Activated CD8-positive, alpha-beta memory T cell treated with anti-CD3 and anti-CD28 coated beads for 36 hours (primary cell): ENCODE measurements around the gene TRIM50. TPM values are rescaled to one million over a fixed set of nuclear protein-coding genes. Genes with fewer than 3 reads are reported as not detected.
"Not testable (repeated sequence)": the region's sequence is repeated elsewhere in the genome, so short reads cannot be mapped to it uniquely, and the experiment has no call there.

Source experiments
- CTCF ChIA-PET: fragments of 350-600 bp; sonication (Branson Sonifier 250); formaldehyde crosslinking; loops from one replicate; lab custom pipeline; 2021; ENCODE audit warnings: antibody characterized with exemption; lab: Charles Lee
- POLR2A ChIA-PET: fragments of 350-600 bp; sonication (Branson Sonifier 250); formaldehyde crosslinking; loops from one replicate; lab custom pipeline; 2021; ENCODE audit warnings: antibody characterized with exemption; lab: Charles Lee
- total RNA-seq, 2 experiments: library from RNA; stranded (reverse); gene quantifications; one replicate each; pipeline ENCODE4 v1.2.3, GENCODE V29; 2021

The TRIM50 gene
- total RNA-seq, result not detected

DNA sequence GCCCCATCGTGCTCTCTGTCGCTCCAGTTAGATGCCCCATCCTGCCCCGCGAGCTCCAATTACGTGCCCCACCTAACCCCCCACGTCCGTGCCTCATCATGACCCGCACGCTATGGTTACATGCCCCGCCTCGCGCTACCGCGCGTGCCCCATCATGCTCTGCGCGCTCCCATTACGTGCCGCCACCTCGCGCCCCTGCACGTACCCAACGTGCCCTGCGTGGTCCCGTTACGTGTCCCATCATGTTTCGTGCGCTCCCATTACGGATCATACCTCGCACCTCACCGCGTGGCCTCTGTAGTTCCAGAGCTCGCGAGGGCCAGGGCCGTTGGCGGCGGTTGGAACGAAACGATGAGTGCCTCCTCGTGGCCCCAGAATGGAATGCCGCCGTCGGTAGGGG lies at the start of gene TRIM50, which contains the start of gene FKBP6:
Gene TRIM50 (minus strand): TSS at position 161 of the 400 bp plus-strand sequence. CDS start 3,295 bp downstream, outside the sequence.
Gene FKBP6 (plus strand): TSS at position 240 of the 400 bp plus-strand sequence. CDS start 268 bp downstream, outside the sequence.
- CTCF ChIA-PET, result interaction anchor here (0.7 kb wide), 1 partner anchor 125 kb away, joined by 3 read pairs; no protein-coding TSS in a partner anchor
- POLR2A ChIA-PET, result not testable (repeated sequence)

- CTCF ChIA-PET, result no interaction called here
Measured at GRCh38 chr7:73376671-73377412, 49.0 kb upstream of the TRIM50 start.

GRCh38 chr7:73376262-73376661 lies 48.4 kb upstream of the TRIM50 start:
- POLR2A ChIA-PET, CTCF ChIA-PET: not testable (repeated sequence)

More at GRCh38 chr7:73376671-73377412, 49.0 kb upstream of the TRIM50 start:
- POLR2A ChIA-PET, result no interaction called here

GRCh38 chr7:73373741-73374140 lies 45.9 kb upstream of the TRIM50 start:
- ChIA-PET CTCF (interaction anchor here (1.4 kb wide), 1 partner anchor 16 kb away, joined by 4 read pairs; no protein-coding TSS in a partner anchor), POLR2A (no interaction called here)

DNA sequence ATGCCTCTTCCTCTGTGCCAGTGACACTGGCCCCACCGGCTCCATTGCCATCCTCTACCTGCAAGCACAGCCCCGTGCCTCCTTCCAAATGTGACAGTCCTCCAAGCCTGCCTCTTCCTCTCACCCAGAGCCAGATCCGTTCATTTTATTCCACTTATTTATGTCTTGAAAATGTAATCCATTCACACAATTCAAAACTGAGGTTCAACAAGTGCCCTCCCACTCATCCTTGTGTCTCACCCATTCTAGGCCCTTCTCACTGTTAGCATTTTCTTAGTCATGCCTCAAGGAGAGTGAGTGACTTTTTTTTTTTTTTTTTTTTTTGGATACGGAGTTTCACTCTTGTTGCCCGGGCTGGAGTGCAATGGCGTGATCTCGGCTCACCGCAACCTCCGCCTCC lies 41.7 kb upstream of the TRIM50 start:
- CTCF ChIA-PET, result no interaction called here
- POLR2A ChIA-PET, result no interaction called here

DNA sequence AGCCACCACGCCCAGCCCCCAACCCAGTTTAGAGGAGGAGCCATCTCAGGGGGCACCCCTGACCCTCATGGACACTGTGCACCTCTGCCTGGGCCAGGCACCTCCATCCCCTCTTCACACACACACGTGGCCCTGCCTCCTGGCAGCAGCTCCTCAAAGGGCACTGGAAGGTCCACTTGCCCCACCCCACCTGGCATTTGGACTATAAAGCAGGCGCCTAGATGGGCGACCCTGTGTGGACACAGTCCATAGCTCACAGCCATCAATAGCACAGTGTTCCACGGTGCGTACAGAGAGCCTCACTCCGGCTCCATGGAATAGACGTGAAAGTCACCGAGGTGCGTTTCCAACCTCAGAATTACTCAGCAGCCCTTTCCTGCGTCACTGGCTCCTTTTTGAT lies 41.1 kb upstream of the TRIM50 start:
- ChIA-PET CTCF (no interaction called here), POLR2A (no interaction called here)

- CTCF ChIA-PET, result no interaction called here
- POLR2A ChIA-PET, result no interaction called here
Measured at GRCh38 chr7:73366990-73367389, 39.1 kb upstream of the TRIM50 start.

DNA sequence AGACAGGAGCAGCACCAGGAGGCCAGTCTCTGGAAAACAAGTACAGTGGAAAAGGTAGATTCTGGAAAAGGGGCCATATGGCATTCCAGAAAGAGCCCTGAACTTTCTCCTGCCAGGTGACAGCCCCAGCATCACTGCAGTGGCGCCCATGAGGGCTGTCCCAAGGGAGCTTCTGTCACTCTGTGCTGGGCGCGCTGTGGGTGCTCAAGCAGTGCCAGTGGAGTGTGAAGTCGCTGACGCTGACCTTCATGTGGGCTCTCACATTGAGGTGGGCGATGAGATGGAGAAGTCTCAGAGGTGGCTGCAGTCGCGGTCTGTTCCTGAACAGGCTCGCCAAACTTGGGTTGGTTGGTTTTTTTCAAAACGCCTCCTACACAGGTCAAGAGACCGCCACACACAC lies 38.2 kb upstream of the TRIM50 start:
- CTCF ChIA-PET, result no interaction called here
- POLR2A ChIA-PET, result no interaction called here

DNA sequence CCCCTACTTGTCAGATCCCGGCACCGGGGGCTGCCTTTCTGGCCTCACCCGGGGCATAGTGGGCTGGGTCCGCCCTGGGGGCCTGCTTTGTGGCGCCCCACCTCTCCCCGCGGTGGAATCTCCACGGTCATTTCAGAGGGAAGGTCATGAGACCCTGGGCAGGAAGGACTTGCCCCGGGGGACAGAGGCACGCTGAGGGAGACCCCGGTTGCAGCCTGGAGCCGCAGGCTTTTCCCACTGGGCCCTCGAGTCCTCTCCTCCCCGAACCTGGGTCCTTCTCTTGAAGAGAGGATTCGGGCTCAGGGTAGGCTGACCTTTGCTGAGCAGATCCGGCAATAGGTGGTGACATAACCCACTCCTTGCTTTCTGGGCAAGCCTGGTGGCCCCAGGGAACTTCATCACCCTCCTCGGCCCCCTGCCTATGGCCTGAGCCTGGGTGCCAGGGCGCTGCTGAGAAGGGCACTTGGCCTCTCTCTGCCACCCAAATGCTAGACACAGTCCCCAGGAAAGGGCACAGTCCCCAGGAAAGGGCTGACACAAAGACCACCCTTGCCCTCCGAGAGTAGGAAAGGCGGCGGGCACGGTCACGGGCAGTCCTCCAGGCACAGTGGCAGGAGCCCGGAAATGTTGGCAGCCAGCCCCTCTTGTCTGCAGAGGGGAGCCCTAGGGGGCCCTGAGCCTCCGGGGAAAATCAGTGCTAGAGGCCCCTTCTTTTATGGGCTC lies 36.3 kb upstream of the TRIM50 start:
- ChIA-PET POLR2A (no interaction called here), CTCF (no interaction called here)

DNA sequence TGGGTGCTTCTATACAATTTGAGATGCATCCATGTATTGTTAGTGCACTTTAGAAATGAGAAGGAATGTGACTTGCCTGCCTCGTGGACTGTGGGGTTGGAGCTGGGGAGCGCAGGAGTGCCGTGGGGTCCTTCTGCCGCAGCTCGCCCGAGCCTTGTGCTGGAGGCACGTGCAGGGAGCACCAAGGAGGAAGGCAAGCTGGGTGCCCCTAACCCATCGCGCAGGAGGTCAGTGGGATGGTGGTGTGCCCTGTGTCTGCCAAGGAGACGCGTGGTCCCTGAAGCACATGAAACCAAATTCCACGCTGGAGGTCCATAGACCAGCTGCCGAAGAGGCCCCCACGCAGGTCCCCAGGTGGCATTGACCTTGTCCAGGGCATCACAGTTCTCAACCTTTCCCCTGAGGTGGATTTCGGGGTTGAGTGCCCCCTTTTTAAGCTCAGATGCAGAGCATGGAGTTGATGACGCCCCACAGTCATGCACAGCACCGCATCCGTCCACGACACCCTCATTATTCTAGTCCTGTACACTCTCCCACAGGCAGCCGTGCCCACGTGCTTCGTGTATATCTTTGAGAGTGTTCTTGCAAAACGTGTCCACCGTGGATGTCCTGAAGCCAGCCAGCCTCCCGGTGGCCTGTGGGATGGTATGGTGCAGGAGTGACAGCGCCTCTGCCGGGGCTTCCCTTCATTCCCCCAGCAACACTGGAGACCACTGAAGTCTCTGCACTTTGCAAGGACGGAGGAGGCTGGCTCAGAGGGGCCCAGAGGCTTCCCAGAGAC lies 35.5 kb upstream of the TRIM50 start:
- POLR2A ChIA-PET, result interaction anchor here (0.5 kb wide), 1 partner anchor 175 kb away, joined by 8 read pairs; no protein-coding TSS in a partner anchor
- CTCF ChIA-PET, result no interaction called here

GRCh38 chr7:73360590-73360989 lies 32.7 kb upstream of the TRIM50 start:
- POLR2A ChIA-PET, CTCF ChIA-PET: not testable (repeated sequence)

GRCh38 chr7:73359746-73360375 lies 32.0 kb upstream of the TRIM50 start:
- ChIA-PET CTCF (no interaction called here), POLR2A (no interaction called here)

DNA sequence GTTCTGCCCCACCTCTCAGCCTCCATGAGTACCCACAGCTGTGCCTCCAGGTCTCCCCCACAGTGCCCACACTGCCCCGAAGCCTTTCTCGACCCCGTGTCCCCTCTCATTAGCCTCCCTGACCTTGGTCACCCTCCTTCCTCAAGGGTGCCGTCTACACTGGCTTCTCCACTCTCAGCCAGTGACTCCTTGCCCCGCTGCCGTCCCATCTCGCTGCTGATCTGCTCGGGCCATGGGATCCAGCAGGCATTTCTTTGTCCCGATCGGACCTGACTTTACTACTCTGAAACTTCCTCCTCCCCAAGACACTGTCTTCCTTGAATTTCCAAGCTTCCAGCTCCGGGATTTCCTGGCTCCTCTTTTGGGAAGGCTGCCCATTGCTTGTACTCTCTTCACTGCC lies 31.4 kb upstream of the TRIM50 start:
- ChIA-PET CTCF (no interaction called here), POLR2A (no interaction called here)

GRCh38 chr7:73358590-73359275 lies 30.9 kb upstream of the TRIM50 start:
- POLR2A ChIA-PET, result no interaction called here
- CTCF ChIA-PET, result interaction anchor here (1.6 kb wide), 1 partner anchor 14 kb away, joined by 4 read pairs; no protein-coding TSS in a partner anchor

DNA sequence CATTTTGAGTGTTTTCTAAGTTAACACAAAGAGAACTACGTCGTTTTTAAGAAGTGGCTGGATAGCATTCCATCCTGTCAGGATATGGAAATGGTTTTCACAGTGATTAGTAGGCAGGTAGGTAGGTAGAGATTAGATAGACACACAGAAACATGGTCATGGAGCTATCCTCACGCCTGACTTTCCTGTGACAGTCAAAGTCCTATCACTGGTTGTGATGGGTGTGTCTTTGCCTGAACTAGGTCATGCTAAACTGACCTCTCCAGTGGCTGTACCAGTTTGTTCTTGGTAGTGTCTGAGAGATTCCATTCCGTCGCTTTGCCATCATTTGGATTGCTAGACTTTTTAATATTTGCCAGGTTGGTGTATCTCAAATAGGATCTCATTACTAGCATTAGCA lies 28.3 kb upstream of the TRIM50 start:
- POLR2A ChIA-PET, result no interaction called here
- CTCF ChIA-PET, result no interaction called here

DNA sequence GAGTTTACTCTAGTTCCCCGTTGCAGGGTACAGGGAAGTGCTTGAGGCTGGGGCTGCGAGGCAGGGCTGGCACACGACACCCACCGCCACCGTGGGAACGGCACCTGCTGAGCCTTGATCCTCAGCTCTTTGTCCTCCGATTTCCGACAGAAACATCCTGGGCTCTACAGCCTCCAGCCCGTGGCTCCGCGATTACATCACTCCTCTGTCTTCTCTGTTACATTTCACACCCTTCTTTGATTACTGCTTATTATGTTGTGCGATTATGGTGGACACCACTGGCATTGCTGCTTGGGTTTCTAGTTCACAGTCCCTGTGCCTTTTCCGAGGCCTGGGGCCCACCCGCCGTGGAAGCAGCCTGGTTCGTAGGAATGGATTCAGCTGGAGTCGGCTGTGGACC lies 26.9 kb upstream of the TRIM50 start:
- CTCF ChIA-PET, result no interaction called here
- POLR2A ChIA-PET, result no interaction called here

DNA sequence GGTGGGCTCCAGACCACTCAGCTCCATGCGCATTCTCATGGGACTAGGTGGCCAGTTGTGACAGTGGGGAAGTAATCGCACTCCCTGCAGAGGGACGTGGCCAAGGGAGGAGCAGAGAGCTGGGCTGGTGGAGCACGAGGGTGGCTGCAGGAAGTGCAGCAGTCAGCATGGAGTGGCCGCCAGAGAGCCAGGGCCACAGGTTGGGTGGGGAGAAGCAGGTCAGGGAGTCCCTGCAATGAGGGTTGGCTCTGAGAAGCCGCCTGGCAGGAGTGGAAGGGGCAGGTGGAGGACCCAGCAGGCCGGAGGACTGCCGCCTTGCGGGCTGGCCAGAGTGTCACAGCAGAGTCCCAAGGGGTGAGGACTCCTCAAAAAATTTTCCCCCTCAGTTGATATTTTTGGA lies 26.3 kb upstream of the TRIM50 start:
- POLR2A ChIA-PET, result no interaction called here
- CTCF ChIA-PET, result no interaction called here

DNA sequence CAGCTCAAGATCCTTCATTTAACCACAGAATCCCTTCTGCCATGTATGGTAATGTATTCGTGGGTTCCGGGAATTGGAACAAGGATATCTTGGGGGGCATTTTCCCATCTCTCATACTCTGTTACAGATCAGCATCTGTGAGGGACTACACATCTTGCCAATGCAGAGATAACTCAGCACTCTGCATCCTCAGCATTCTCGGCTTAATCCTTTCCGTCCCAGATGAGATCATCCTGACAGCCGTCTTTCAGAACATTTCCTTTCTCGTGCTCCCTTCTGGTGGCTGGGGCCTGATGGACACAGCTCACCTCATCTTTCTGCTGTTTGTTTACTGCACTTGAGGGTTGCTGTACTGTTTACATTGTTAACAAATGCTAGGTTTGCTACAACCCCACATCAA lies 25.4 kb upstream of the TRIM50 start:
- CTCF ChIA-PET, result no interaction called here
- POLR2A ChIA-PET, result no interaction called here

- CTCF ChIA-PET, result no interaction called here
- POLR2A ChIA-PET, result no interaction called here
Measured at GRCh38 chr7:73352784-73353183, 24.9 kb upstream of the TRIM50 start.
